C4-2B (cell line): ENCODE data around the gene MIPOL1.

Source experiments
- ZFX ChIP-seq: fragments of 450-650 bp; IDR thresholded peaks from 2 replicates; pipeline ENCODE4 v1.6.1; 2017
- TF ChIP-seq, protein P1 (sequence below): fragments of 450-650 bp; conservative IDR thresholded peaks from 2 replicates; pipeline ENCODE4 v1.5.1; 2017; ENCODE audit warnings: mild to moderate bottlenecking

DNA sequence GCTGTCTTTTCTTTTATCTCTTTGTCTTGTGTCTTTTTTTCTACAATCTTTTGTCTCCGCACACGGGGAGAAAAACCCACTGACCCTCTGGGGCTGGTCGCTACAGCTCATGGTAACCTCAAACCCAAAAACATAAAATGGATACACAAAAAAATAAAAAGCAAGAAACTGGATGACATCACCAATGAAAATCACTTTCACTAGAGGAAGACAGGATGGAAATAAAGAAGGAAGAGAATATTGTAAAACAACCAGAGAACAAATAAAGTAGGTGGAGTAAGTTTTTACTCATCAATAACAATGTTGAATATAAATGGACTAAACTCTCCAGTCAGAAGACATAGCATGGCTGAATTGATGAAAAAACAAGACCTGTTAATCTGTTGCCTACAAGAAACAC, 17.6 kb downstream of the MIPOL1 start:
- TF ChIP-seq, protein P1, sequence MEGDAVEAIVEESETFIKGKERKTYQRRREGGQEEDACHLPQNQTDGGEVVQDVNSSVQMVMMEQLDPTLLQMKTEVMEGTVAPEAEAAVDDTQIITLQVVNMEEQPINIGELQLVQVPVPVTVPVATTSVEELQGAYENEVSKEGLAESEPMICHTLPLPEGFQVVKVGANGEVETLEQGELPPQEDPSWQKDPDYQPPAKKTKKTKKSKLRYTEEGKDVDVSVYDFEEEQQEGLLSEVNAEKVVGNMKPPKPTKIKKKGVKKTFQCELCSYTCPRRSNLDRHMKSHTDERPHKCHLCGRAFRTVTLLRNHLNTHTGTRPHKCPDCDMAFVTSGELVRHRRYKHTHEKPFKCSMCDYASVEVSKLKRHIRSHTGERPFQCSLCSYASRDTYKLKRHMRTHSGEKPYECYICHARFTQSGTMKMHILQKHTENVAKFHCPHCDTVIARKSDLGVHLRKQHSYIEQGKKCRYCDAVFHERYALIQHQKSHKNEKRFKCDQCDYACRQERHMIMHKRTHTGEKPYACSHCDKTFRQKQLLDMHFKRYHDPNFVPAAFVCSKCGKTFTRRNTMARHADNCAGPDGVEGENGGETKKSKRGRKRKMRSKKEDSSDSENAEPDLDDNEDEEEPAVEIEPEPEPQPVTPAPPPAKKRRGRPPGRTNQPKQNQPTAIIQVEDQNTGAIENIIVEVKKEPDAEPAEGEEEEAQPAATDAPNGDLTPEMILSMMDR, result no peak
- no peak for TF ChIP-seq ZFX
